NCI-H460 (cell line): ENCODE results near the gene NAXD. TPM values are rescaled to one million over a fixed set of nuclear protein-coding genes. Genes with fewer than 3 reads are reported as not detected.
"Not testable (repeated sequence)": the region's sequence is repeated elsewhere in the genome, so short reads cannot be mapped to it uniquely, and the experiment has no call there.

Experiments
- DNase-seq: peaks from one replicate; pipeline ENCODE4 v3.0.0-alpha.2; 2016; ENCODE audit warnings: low read depth; ENCODE audit errors: extremely low read depth
- total RNA-seq: library from RNA; depleted of rRNA; stranded (reverse); fragments of >200 nt; shearing (Covaris generic); gene quantifications from 2 replicates; pipeline ENCODE4 v1.2.3, GENCODE V29; 2014

Gene NAXD
- total RNA-seq, 1 experiment from 2014 or later = 20.9 TPM

DNA sequence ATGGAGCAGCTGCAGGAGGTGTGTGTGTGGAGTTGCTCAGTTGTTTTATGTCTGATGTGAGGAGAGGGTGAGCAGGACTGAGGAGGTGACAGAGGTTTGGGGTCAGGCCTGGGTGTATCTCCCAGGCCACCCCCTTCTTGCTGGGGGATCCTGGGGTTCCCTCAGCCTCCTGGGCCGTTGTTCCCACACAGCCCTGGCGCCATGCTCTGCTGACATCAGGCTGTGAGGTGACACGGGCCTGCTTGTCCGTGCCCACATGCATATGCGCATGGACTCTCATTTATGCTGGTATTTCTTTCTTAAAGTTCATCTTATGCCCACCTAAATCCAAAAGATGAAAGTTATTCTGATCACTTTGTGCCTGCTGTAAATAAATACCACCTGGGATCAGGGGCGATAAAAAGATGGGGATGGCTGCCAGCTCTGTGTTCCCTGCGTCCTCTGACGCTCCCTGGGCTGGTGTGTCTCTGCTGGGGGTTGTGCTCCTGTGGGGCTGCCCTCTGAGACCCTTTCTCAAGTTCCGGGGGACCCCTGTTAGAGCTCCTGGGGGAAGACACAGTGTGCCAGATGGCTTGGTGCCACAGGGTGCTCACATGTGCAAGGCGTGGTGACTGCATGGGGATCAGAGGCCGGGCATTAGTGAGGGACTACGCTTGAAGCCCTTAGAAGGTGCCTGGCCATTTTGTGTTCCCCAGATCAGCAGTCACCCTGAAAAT lies 12.6 kb downstream of the NAXD start:
- DNase-seq = no peak

DNA sequence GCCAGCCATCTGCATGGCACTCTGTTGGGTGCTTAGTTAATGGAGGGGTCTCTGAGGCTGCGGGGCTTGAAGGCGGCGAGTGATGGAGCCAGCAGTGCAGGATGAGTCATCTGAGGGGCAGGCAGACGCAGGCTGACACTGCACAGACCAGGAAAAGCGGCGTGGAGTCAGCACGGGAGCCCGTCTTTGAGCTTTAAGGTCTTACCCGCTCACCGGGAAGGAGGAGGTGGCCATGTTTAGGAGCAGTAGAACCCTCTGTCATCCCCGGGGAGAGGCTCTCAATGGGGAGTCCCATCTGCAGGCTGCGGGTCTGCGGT lies 13.1 kb downstream of the NAXD start:
- DNase-seq = no peak

DNA sequence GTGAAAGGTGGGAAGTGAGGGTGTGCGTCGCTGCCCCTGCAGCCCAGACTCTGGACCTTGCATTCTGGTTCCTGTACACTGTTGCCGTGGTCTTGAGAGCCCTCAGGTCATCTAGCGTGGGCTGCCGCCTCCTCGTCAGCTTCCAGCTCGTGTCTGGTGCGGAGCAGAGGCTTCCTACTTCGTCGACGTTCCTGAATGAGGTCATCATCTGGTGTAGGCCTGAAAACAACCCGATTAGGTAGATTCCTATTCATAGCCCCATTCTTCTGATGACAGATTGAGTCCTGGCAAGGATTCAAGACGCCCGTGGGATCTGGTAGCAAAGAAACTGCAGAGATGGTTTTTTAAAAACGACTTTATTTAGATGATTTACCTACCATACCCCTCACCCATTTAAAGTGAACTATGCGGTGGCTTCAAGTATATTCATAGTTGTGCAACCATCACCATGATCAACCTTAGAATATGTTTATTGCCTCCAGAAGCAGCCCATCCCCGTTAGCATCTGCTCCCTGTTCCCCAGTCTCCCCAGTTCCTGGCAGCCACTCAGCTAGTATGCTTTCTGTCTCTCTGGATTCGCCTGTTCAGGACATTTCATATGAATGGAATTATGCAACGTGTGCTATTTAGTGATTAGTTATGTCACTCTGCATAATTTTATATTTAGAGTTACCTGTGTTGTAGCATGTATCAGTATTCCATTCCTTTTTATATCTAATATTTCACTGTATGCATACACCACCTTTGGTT lies 13.8 kb downstream of the NAXD start:
- no peak for DNase-seq

DNA sequence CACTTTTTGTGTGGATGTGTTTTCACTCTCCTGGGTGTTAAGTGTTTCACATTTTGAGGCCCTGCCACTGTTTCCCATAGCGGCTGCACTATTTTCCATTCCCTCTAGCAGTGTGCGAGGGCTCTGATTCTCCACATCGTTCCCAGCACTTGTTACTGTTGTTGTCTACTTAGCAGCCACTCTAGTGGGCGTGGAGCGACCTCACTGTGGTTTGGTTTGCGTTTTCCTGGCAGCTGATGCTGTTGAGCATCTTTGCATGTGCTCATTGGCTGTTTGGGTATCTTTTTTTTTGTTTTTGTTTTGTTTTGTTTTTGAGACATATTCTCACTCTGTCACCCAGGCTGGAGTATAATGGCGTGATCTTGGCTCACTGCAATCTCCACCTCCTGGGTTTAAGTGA lies 14.4 kb downstream of the NAXD start:
- no peak for DNase-seq

DNA sequence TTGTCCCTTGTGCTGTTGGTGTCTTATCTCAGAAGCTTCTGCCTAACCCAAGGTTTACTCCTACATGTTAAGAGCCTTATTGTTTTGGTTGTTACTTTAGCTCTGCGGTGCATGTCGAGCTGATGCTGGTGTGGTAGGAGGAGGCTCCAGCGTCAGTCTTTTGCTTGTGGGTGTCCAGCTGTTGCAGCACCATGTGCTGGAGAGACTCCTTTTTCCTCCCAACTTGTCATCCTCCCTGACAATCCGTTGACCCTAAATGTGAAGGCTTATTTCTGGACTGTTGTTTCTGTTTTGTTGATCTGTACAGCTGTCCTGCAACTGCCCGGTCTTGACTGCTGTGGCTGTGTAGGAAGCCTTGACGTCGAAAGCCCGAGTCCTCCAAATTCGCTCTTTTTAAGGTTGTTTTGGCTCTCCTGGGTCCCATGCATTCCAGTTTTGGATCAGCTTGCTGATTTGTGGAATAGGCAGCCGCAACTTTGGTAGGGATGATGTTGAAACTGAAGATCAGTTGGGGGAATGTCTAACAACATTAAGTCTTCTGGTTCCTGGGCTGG lies 15.3 kb downstream of the NAXD start:
- DNase-seq = no peak

DNA sequence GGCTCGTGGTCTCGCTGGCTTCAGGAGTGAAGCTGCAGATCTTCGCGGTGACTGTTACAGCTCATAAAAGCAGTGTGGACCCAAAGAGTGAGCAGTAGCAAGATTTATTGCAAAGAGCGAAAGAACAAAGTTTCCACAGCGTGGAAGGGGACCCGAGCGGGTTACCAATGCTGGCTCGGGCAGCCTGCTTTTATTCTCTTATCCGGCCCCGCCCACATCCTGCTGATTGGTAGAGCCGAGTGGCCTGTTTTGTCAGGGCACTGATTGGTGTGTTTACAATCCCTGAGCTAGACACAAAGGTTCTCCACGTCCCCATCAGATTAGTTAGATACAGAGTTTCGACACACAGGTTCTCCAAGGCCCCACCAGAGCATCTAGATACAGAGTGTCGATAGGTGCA lies 16.9 kb downstream of the NAXD start:
- not testable (repeated sequence) for DNase-seq

DNA sequence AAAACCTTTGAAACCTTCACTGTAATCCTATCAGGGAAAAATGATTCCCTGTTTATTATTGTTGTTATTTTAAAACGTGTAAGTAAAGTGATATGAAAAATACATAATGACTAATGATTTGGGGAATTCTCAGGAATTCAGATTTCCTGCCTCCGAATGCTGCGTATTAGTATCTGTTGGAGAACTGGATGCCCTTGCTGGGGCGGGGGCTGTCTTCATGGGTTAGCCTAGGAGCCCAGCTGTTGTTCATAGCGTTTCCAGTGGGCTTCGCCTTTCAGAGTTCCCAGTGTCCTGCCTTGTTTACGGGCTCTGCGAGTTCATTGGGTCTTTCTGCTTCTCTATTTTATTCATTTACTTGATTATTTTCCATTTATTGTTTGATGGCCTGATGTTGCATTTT lies 18.4 kb downstream of the NAXD start:
- no peak for DNase-seq

DNA sequence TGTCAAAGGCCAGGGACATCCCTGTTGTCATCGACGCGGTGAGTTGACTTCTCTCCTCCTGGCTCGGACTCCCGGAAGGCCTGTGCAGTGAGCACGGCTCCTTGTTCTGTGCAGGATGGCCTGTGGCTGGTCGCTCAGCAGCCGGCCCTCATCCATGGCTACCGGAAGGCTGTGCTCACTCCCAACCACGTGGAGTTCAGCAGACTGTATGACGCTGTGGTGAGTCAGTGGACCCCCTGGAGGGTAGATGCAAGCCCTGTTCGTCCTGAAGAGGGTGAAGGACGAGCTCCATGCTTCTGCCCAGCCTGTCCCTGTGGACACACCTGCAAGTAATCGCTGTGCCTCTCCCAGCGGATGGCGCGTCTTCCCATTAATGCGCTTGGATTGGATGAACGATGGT lies 19.2 kb downstream of the NAXD start:
- no peak for DNase-seq

DNA sequence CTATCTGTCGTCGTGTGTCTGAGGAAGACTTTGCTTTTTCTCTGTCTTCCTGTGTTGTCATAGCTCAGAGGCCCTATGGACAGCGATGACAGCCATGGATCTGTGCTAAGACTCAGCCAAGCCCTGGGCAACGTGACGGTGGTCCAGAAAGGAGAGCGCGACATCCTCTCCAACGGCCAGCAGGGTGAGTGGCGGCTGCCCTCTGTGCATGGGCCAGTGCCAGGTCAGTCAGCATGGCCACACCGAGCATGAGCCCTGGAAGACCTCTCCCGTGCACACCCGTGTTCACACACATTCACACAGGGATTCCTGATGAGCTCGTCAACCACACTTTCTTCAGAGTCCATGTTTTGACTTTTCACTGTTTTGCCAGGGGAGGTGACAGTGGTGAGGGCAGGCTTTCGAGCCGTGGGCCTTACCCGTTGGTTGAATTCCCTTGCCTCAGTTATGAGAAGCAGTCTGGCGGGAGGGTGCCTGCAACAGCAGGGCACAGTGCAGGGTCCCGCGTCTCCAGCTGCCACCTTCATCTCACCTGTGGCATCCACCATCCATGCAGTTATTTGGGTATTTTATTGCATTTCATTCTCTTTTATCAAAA lies 20.2 kb downstream of the NAXD start:
- no peak for DNase-seq

DNA sequence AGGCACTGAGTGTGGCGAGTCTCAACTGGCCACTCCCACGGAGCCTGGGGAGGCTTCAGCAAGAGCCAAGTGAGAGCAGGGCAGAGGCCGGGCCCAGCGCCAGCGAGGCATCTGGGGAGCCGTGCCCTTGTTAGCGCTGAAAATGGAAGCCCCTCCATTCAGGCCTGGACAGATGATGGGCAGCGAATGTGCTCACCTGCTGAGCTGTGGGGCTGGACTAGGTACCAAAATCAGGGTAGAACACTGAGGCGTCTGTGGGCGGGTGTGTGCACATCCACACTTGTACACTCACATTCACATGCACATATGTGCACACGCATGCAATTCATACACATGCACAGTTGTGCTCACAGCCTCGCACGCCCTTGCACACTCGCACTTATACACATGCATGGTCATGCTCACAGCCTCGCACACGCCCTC lies 20.7 kb downstream of the NAXD start:
- DNase-seq = no peak

DNA sequence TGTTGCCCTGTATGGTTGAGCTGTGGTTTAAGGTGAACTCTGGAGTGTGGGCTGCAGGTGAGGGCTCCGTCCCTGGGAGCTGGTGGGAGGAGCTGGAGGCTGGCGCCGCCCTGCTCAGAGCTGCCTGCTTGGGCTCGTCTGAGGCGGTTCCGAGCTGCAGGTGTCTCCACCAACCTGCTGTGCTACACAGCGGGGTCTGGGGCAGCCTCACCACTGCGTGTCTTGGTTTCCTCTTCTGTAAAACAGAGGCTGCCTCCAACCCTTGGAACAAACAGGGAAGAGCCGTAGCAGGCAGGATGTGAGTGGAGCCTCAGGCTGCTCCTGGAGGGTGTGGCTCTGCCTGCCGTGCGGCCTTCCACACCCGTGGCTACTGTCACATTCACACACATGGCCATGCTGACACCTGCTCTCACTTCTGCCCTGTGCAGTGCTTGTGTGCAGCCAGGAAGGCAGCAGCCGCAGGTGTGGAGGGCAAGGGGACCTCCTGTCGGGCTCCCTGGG lies 21.4 kb downstream of the NAXD start:
- no peak for DNase-seq

DNA sequence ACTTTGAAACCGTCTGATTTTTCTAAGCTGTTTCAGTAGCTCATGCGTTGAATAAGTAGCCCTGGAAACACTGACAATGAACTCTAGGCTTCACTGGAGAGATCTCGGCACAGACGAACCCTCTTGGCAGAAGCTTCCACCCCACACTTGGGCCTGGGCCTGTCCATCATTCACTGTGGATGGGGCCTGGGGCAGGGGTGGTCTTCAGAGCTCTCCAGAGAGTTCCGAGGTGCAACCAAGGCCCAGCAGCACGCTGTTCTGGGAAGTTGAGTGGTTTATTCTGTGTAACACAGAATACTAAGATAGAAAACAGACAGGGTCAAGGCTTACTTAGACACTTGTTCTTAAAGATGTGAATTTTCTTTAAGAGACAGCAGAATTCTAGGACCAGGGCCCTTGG lies 21.9 kb downstream of the NAXD start:
- DNase-seq = no peak

DNA sequence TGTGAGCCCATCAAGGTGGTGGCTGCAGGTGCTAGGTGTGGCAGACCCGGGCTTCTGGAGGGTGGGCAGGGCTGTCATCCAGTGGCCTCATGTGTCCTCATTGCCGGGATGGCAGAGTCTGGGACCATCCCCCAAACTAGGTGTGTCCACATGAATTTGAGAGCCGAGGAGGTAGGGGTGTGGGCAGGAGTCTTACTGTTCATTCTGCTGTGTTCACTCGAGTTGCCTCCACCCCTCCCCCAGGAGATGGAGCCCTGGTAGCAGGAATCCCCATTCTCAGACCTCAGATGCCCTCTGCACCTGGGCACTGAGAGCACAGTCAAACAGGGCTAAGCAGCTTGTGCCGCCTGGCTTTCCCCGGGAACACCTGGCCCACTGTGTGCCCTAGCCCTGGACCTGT lies 22.4 kb downstream of the NAXD start:
- no peak for DNase-seq

DNA sequence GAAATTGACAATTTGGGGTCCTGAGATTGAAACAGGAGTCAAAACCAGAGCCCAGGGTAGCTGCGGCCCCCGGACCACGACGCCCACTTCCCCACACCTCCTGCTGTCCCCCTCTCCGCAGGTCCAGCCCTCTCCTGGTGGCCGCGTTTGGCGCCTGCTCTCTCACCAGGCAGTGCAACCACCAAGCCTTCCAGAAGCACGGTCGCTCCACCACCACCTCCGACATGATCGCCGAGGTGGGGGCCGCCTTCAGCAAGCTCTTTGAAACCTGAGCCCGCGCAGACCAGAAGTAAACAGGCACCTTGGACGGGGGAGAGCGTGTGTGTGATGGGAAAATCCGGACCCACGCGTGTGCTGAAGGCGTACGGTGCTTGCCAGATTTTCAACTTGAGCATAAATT lies 22.9 kb downstream of the NAXD start:
- no peak for DNase-seq

DNA sequence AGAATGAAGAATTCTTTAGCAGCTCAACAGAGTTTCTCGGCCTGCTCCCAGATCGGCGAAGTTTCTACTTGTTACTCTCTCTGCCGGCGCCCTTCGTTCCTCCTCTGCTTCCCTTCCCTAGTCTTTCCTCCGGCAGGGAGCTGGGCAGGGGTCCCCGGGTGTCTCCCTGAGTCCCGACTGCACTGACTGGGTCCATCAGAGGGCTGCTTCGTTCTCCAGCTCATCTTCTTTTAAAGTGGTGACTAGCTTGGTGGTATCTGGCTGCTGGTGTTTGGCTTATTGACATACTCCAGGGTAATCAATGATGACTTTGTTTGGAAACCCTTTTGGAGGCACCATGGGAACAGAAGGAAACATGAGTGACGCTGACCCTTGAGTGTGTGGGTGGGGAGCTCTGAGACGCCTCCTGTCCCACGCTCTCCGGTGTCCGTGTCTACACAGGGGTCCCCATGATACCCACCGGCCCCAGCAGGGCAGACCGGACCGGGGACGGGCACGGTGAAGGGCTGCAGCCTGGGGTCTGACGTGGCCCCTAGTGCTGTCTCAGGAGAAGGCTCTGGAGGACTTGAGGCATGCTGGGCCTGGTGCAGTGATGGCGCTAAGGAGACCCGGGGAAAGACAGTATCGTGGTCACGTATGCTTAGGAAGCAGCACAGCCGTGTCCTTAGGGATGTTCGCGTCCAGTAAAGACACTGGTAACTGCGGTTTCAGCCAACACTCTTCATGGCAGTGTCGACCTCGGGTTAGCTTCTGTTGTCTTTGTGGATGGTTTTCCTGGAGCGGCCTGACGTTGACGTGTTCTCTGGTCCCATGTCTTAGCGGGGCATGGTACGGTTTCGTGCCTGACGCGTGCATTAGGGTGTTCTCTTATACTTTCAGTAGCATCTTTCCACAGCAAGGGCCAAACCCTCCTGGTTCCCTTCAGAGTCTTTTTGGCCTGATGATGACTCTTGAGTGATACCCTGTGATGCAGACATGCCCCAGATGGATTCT lies 23.8 kb downstream of the NAXD start:
- DNase-seq = no peak

DNA sequence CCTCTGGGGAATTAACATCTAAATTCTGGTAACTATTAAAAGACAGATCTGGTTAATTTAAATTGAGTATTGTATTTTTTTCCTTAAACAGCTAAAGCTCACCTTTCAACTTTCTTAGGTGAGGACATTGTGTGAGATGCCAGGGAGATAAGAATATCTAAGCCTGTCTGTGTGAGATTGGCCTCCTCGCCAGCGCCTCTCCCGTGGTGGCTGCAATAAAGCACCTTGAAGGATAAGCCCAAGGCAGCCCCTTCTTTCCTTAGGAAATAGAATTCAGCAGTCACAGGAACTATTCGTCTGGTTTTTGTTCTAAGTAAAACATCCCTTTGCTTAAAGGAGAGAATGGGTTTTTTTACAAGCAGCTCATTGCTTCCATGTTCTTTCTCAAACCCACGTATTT lies 24.6 kb downstream of the NAXD start:
- no peak for DNase-seq

DNA sequence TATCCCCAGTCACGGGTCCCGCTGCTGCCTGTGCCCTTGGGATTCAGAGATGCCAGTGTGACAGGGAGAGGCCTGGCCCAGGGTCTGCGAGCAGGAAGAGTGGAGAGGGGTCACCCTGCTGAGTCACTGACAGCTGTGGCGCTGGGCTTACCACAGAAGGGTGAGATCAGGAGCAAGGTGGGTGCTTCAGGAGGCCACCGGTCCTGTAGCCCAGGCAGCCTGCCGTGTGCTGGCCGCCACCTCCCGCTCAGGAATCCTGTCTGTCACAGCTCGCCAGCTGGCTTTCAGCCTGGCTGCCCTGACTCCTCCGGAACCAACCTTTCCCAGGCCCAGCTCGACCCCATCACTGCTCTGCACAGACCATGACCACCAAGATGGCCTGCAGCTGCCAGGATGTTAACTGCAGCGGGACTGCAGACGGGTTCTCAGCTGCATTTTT lies 25.3 kb downstream of the NAXD start:
- no peak for DNase-seq

DNA sequence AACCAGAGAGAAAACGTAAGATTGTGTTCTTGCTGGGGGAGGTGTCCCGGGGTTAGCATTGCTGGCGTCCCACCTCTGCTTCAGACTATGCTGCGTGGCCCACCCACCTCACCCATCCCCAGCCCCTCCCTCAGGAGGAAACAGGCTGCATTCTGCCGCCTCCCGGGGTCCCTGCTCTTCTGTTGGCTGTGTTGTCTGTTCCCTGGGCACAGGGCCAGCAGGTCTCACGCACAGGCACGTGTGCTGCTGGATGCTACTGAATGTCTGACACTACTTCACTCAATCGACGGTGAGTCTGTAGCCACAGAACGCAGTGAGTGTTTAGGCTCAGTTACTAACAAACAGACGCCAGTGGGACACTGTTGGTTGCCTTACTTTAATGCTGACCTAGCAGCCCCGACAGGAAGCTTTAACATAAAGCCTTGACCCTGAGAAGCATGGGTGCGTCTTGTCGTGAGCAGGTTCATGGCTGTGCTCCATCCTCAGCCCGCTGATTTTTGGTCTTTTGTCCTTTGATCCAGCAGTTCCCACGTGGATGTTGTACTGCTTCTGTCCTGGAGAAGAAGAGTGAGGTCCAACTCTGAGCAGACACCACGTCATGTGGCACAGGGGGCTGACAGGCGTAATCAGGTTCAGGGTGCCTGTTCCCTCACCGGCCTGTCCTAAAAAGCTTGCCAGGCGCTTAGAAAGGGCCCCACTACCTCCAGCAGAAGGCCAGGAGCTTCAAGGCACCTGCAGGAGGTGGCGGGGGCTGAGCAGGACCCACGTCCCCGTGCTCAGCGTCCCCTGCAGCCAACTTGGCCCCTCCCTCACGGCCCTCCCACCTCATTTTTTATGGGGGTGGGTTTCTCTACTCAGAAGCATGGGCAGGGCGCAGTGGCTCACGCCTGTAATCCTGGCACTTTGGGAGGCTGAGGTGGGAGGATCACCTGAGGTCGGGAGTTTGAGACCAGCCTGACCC lies 26.0 kb downstream of the NAXD start:
- DNase-seq = no peak

DNA sequence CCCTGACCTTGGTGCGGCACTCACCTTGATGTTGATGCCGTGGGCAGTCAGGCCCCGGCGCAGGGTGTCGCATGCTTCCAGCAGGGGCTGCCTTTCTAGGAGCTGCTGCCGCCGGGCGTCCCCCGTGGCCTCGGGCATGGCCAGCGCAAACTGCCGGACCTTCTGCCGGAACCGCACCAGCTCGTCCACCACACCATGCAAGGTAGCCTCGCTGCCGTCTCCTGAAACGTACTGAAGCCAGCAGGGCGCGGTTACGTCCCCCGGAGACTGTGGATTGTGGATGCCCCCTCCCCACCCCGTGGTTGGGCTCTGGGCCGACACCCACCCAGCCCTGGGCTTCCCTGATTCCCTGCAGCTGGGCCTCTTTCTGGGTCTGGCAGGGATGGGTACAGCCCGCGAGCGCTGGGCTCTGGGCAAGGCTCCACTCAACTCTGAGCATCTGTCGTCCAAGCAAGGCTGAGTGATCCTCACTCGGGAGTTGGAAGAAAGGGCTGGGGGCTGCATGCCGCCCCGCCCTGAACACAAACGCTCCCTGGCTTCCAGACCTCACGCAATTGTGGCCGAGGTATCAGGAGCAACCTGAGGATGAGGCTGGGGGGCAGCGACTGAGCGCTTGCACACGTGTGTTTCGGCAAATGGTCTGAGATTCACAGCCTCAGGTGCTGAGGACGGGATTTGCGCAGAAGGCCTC lies 27.1 kb downstream of the NAXD start:
- DNase-seq = no peak
